Hematopoietic multipotent progenitor cell treated with erythropoietin and hydrocortisone succinate and interleukin-3 and kit ligand, for 4 days (in vitro differentiated cells): ENCODE measurements around the gene FLVCR2.

ENCODE experiments used
- DNase-seq: peaks from one replicate; pipeline ENCODE4 v3.0.0-alpha.2; 2015

FLVCR2 gene

GRCh38 chr14:75636100-75636692 lies 57.8 kb downstream of the FLVCR2 start:
- DNase-seq: no peak

- no peak for DNase-seq
Measured at GRCh38 chr14:75640876-75641275, 62.5 kb downstream of the FLVCR2 start.

GRCh38 chr14:75643985-75644384 lies 65.6 kb downstream of the FLVCR2 start:
- no peak for DNase-seq

- no peak for DNase-seq
Measured at GRCh38 chr14:75645056-75645455, 66.6 kb downstream of the FLVCR2 start.

GRCh38 chr14:75646762-75647161 lies 68.3 kb downstream of the FLVCR2 start:
- DNase-seq: no peak

GRCh38 chr14:75647640-75648039 lies 69.2 kb downstream of the FLVCR2 start:
- DNase-seq: no peak

GRCh38 chr14:75648066-75648838 lies 69.8 kb downstream of the FLVCR2 start:
- DNase-seq: no peak

GRCh38 chr14:75649337-75649736 lies 70.9 kb downstream of the FLVCR2 start:
- no peak for DNase-seq

GRCh38 chr14:75649773-75650172 lies 71.4 kb downstream of the FLVCR2 start:
- DNase-seq: no peak

GRCh38 chr14:75650253-75651058 lies 72.0 kb downstream of the FLVCR2 start:
- no peak for DNase-seq

GRCh38 chr14:75653563-75653962 lies 75.1 kb downstream of the FLVCR2 start:
- DNase-seq: no peak

- peak; percentile 85 for DNase-seq
Measured at GRCh38 chr14:75654127-75654732, 75.8 kb downstream of the FLVCR2 start.

- no peak for DNase-seq
Measured at GRCh38 chr14:75655235-75655634, 76.8 kb downstream of the FLVCR2 start.

GRCh38 chr14:75657331-75657730 lies 78.9 kb downstream of the FLVCR2 start:
- no peak for DNase-seq

GRCh38 chr14:75658957-75659356 lies 80.5 kb downstream of the FLVCR2 start:
- peak; percentile 21 for DNase-seq

GRCh38 chr14:75660238-75660629 lies 81.8 kb downstream of the FLVCR2 start:
- DNase-seq: no peak

GRCh38 chr14:75660630-75661498 lies 82.4 kb downstream of the FLVCR2 start, which contains the start of the genes ERG28 and TTLL5:
ERG28 (minus strand) TSS chr14:75660876; CDS start chr14:75657502, 3,374 bp downstream.
TTLL5 (plus strand) TSS chr14:75661246; CDS start chr14:75663150, 1,904 bp downstream.
- peak; percentile 99 for DNase-seq

- DNase-seq: peak; percentile 19
Measured at GRCh38 chr14:75661499-75661814, 83.0 kb downstream of the FLVCR2 start.

- no peak for DNase-seq
Measured at GRCh38 chr14:75662966-75663365, 84.5 kb downstream of the FLVCR2 start.

GRCh38 chr14:75667099-75667765 lies 88.8 kb downstream of the FLVCR2 start:
- no peak for DNase-seq

GRCh38 chr14:75672605-75673192 lies 94.3 kb downstream of the FLVCR2 start:
- DNase-seq: no peak
